Stimulated activated CD8-positive, alpha-beta memory T cell treated with anti-CD3 and anti-CD28 coated beads, Interleukin-4, amount 100 ng/mL, for 4 hours (primary cell): ENCODE measurements around the gene ABCD1.
"Not testable (repeated sequence)": the region's sequence is repeated elsewhere in the genome, so short reads cannot be mapped to it uniquely, and the experiment has no call there.

Source experiments
- DNase-seq, 2 donors: peaks; one replicate each; pipeline ENCODE4 v3.0.0-alpha.2; 2020; ENCODE audit warnings: low read depth in 2 of 2, low spot score in 1 of 2

The ABCD1 gene

DNA sequence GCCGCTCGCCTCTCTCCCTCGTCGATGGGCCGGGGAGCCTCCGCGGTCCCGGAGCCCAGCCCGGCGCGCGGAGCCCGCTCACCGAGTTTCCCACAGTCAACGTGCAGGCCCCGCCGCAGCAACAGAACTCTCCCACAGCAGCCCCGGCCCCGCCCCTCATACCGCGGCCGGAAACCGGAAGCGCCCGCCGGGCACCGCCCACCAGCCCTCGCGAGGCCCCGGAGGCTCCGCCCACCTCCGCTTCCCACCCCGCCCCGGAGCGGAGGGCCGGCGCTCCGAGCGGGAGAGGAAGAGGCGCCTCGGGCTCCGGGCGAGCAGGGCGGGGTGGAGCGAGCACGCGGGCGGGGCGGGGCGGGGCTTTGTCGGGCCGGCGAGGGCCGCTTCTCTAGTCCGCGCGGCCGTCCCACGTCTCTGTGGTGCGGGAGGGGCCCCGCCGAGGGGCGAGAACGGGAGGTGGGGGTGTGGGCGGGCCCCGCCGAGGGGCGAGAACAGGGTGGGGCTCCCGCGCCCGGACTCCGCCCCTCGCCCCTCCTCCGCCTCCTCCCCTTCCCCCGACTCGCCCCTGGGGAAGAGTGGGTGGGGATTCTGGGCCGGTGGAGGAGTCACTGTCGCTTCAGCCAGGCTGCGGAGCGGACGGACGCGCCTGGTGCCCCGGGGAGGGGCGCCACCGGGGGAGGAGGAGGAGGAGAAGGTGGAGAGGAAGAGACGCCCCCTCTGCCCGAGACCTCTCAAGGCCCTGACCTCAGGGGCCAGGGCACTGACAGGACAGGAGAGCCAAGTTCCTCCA is at the start of gene ABCD1, which contains the start of gene BCAP31:
ABCD1 (plus strand) TSS at position 605 of the 787 bp plus-strand sequence. CDS start 411 bp downstream, outside the sequence.
BCAP31 (minus strand) TSS at position 136 of the 787 bp plus-strand sequence. CDS start 1,143 bp downstream, outside the sequence.
- DNase-seq: peak; percentile 69 to 77

DNA sequence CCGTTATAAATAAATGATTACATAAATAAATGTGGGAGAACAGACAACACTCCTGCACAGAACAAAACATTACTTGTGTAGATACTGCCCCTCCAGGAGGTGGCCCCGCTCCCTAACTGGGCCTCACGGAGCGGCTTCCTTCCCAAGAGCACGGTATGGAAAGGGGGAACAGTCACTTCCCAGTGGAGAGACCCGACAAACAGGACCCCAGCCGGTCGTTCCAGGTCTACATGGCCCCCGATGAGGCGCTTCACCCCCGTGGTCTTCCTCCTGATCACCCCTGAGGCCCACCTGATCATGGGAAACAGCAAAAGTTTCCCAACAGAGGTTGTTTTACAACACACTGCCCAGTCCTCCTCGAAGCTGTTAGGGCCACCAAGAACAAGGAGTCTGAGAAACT is 43.5 kb upstream of the ABCD1 start:
- DNase-seq: no peak

DNA sequence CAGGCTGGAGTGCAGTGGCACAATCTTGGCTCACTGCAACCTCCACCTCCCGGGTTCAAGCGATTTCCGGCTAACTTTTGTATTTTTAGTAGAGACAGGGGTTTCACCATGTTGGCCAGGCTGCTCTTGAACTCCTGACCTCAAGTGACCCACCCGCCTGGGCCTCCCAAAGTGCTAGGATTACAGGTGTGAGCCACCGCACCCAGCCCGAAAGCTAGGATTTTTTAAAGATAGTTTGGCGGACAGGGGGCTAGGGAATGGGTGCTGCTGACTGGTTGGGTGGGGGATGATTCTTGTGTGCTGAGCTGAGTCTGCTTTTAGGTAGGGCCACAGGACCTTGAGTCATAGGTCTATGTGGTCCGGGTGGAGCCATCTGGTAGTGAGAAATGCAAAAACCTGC is 41.2 kb upstream of the ABCD1 start:
- not testable (repeated sequence) for DNase-seq

DNA sequence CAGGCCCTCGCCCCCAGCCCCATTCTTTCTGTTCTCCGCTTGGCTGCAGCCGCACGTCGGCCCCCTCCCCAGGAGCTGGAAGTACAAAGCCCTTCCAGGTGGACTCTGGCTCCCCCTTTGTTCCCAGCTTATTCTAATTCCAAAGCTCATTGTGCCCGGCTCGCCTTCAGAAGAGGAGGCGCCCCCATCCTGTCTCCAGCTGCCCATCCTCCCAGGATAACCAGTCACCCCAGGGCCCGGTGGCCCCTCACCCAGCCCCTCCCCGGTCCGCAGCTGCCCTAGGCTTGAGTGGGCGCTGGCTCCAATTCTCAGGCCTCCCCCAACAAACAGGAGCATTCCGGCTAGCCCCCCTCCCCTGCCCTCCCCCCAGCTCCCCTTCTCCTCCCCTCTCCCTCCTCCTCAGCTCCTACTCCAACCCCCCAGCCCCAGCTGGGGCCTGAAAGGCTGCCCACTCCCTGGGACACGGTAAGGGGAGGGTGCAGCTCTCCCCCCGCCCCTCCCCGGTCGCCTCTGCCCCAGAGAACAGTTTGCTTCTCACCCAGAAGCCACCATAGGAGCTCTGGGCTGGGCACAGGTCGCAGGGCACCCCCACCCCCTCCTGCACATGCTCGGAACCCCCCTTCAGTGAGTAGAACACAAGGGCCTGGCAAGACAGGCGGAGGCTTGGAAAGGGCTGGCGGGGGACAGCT is 40.0 kb upstream of the ABCD1 start:
- no peak for DNase-seq

DNA sequence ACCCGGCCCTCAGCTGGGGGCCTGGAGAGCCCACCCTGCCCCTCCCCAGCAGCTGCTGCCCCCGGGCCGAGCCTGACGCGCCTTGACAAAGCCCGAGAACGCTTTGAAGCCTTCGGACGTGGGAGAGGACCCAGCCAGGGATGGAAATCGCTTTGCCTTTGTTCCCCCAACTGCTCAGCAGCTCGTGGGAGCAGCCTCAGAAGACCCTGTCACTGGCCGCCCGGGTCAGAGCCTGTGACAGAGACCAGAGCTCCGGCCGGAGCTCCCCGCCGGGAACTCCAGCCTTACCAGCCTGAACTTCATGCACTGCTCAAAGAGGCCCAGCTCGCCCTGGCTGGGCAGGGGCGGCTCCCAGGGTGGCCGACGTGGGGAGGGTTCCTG is 39.5 kb upstream of the ABCD1 start:
- no peak for DNase-seq

DNA sequence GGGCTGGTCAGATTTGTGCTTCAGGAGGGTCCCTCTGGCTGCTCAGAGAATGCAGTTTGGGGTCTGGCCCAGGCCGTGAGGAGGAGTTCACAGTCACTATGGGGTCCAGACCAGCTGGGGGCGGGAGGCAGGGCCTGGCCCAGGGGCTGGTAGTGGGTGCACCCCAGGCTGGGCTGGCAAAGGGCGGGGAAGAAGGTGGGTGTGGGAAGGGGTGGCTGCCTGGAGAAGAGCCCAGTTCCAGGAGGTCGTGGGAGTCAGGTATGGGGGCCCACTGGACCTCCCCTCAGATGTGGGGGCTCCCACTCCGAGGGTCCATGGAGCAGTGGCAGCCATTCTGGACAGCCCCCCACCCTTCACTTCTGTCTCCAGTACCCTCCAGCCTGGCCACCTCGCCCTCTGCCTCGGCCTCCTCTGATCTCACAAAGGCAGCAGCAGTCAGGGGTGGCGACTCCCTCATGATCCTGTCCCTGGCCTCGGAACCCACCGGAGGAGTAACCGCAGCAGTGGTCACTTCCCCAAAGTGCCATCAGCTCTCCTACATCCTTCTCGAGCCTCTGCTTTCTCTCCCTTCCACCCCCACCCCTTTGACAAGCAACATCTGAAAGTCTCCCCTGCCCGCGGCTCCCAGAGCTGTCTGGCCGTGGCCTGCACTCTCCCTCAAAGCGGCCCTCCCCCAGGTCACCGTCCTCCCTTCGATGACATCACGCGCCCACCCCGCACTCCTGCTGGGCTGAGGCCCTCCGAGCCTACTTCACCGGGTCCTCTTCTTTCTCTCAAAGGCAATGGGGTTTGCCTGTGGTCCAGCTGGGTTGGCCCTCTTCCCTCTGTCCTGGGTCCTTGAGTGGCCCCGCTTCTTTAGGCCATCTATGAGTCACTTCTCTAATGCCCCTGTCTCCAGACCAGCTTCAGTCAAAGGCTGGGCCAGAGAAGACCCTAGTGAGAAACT is 38.6 kb upstream of the ABCD1 start:
- no peak for DNase-seq

DNA sequence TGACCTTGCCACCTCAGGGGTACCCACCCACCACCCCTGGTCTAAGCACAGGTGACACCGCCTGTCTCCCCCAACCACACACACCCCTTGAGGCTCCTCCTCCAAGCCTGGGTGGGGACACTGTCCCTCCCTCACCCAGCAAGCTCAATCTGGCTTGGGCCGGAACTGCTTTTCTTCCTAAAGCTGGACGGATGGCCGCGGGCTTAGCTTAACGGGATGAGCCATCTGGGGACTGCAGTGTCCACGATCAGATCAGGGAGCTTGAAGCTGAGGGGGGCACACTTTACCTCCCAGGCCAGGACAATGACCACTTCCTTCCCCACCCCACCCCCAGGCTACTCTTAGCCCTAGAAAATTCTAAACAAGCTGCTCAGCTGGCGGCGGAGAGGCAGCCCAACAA is 37.9 kb upstream of the ABCD1 start:
- no peak for DNase-seq

DNA sequence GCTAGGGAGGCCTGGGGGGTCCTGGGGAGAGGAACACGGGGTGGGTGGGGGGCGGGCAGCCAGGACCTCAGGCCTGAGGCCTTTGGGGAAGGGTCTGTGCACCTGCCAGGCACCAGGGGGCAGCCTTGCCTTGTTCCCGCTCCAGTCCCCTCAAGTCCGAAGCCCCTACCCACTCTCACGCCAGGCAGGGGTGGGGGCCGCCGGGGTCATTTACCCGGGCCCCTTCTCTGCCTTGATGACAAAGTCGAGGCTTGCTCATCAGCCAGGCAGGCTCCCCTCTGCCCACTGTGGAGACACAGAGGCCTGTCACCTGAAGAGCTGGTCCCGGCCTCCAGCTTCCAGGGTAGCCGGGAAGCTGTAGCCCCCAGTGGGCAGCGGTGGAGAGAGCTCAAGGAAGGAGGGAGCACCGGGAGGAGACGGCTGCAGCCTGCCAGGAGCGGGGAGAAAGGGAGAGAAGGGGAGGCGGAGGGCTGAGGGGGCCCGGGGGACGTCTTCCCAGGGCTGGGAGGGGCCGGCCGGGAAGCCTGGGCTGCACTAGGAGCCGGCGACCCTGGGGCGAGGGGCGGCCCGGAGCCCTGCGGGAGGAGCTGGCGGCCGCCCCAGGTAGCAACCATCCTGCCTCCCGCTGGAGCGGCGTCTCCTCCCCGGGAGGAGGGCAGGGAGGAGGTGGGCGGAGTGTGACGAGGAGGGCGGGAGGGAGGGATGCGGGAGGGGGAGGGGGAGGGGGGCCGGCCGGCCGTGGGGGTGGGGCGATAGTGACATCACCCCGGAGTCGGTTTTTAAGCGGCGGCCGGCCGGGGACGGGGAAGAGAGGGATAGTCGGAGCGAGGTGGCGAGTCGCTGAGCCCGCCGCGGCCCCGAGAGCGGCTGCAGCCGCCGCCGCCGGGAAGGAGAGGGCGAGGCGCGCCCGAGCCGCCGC is 37.3 kb upstream of the ABCD1 start, which contains the start of gene SLC6A8:
SLC6A8 (plus strand) TSS at position 806 of the 919 bp plus-strand sequence. CDS start 649 bp downstream, outside the sequence.
- DNase-seq: no peak

DNA sequence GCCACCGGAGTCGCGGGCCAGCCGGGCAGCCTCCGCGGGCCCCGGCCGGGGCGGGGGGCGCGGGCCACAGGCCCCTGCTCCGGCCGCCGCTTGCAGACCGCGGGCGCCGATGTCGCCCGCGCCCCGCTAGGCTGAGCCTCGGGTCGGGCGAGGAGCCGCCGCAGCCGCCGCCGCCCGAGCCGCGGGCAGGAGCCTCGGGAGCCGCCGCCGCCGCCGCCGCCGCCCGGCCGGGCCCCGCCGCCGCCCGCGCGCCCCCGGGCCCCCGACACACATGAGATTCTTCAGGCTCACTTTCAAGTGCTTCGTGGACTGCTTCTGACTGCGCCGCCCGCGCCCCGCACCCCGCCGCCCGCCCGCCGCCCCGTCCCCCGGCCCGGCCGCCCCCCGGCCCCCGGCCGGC is 36.6 kb upstream of the ABCD1 start:
- no peak for DNase-seq

DNA sequence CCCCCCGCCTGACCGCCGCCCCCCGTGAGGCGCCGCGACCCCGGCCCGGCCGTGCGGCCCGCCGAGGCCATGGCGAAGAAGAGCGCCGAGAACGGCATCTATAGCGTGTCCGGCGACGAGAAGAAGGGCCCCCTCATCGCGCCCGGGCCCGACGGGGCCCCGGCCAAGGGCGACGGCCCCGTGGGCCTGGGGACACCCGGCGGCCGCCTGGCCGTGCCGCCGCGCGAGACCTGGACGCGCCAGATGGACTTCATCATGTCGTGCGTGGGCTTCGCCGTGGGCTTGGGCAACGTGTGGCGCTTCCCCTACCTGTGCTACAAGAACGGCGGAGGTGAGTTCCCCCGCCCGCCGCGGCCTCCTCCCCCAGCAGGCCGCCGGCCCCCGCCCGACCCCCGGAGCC is 36.1 kb upstream of the ABCD1 start:
- DNase-seq: no peak

DNA sequence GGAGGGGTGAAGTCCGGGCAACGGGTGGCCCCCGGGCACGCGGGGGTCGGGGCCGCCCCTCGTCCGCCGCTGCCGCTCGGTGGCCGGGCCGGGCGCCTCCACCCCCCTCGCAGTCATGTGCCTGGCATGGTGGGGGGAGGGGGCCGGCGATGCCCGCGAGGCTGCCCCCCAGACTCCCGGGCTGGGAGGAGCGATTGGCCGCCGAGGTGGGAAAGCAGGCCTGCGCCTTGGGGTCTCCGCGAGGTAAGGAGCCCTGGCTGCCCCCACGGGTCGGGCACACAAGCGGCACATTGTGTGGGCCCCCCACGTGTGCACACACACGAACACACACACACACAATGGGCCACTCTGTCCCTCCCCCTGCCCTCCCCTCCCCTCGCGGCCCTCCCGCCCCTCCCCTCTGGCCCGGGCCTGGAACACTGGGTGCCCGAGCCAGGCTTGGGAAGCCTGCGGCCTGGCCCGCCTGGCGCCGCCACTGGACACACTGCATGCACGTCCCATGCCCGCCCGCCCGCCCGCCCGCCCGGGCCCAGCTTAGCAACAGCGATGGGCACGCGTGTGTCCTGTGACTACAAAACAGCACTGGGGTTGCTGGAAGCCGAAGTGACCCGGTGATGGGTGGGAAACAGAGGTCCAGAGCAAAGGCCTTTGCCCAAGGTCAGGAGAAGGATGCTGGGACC is 35.6 kb upstream of the ABCD1 start:
- DNase-seq: no peak

DNA sequence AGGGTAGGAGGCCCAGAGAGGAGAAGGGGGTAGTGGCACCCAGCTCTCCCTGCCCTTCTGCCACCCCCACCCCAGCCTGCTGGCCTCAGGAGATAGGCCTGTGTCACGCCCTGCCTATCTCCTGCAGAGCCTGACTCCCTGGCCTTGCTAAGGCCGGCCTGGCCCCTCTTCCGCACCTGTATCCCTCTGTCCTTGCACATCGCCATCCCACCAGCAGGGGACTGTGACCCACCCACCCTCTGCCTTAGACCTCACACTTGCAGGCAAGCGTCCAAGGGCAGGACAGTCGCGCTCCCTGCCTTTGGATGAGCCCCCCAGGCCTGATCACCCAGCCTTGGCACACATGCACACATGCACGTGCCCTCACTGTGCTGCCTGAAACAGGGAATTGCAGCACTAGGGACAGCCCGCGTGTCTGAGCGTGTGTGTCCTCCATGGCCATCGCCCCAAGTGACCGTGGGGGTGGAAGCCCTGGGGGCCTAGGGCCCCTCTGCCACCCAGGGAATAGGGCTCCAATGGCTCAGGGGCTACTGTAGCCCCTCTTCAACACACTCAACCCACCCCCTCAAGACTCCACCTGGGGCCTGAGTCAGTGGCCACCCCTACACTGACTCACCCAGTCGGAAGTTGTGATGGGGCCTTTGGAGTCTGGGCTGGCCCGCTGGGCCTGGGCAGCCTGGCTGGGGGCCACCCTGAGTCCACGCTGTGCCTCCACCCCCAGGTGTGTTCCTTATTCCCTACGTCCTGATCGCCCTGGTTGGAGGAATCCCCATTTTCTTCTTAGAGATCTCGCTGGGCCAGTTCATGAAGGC is 34.8 kb upstream of the ABCD1 start:
- DNase-seq: no peak

DNA sequence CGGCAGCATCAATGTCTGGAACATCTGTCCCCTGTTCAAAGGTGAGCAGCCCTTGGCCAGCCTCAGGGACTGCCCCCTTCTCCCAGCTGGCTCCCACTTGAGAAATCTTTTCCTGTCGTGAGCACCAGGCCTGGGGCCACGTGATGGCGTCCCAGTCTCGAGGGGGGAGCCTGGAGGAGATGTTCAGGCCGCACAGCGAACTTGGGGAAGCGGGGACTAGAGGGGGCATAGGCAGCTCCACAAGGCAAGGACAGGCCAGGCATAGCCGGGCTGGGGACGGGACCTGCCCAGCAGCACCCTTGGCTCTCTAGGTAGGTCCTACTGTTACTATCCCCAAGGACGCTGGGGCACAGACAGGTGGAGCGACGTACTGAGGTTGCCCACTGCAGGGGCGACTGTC is 34.2 kb upstream of the ABCD1 start:
- no peak for DNase-seq

DNA sequence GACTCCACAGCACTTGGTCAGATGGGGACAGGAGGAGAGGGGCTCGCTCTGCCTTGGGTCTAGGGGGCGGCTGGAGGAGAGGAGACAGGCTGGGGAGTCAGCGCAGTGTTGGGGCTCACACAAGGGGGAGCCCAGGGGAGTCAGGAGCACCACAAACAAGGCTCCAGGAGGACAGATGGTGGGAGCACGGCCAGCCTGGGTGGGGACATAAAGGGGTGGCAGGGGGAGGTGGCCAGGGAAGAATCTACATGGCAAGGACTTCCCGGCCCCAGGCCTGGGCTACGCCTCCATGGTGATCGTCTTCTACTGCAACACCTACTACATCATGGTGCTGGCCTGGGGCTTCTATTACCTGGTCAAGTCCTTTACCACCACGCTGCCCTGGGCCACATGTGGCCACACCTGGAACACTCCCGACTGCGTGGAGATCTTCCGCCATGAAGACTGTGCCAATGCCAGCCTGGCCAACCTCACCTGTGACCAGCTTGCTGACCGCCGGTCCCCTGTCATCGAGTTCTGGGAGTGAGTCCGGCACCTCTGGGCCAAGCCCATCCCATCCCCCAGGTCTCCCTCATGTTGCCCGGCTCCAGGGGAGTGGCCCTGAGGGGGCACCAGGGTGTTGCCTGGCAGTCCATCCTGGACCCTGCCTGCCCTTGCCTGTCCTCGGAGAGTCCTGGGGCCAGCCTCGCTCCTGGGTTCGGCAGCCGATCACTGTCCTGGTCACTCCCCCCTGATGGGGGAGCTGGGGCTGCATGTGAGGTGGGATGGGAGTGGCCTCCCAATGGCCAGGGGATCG is 33.4 kb upstream of the ABCD1 start:
- DNase-seq: not testable (repeated sequence)

DNA sequence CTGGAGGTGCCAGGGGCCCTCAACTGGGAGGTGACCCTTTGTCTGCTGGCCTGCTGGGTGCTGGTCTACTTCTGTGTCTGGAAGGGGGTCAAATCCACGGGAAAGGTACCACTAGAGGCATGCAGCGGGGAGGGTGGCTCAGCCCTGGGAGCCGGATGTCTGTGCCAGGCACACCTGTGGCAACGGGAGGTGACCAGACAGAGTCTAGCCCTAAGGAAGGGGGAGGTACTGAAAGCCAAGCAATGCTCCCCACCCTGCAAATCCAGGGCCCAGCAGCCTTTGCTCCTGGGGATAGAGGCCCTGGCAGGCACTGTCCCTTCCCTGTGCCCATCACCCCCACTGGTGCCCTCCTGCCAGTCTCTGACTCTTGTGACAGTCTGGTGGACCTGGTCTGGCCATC is 32.7 kb upstream of the ABCD1 start:
- no peak for DNase-seq

DNA sequence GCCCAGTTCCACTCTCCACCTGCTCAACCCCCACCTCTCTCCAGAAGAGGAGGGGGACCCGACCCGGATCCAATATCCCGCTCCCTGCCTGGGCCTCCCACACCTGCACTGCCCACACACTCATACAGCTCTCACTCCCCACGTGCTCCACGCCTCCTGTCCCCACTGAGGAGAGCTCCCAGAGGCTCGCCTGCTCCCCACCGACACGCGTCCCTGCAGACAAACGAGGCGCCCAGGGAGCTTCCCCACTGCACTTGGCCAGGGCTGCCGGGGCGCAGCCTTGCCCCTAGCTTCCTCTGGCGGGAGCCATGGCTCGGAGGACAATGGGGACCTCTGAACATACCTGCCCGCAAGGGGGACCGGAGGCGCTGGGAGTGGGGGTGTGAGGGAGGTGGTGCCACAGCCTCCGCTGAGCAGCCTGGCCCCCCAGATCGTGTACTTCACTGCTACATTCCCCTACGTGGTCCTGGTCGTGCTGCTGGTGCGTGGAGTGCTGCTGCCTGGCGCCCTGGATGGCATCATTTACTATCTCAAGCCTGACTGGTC is 32.0 kb upstream of the ABCD1 start:
- DNase-seq: no peak

DNA sequence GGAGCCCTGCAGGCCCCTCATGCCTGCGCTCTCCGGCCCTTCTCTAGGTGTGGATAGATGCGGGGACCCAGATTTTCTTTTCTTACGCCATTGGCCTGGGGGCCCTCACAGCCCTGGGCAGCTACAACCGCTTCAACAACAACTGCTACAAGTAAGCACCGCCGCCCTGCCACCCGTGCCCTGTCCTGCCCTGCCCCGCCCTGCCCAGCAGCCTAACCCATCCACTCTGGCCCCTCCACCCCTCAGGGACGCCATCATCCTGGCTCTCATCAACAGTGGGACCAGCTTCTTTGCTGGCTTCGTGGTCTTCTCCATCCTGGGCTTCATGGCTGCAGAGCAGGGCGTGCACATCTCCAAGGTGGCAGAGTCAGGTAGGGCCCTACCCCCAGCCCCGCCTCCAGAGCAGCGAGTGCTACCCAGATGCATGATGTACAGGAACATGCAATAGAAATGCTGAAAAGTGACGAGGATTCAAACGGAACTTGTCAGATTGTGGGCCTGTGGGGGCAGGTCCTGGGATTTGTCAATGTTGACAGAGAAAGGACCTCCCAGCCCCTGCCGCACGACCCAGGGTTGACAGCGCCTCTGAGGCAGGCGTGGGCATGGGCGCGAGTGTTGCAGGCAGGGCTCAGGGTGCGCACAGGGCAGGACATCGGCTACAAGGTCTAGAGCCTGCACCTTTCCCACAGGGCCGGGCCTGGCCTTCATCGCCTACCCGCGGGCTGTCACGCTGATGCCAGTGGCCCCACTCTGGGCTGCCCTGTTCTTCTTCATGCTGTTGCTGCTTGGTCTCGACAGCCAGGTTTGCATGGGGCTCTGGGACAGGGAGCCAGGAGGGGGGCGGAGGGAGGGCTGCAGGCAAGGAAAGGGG is 31.2 kb upstream of the ABCD1 start:
- no peak for DNase-seq
